BJ (cell line): Measurements from ENCODE around the gene HOGA1. TPM values are rescaled to one million over a fixed set of nuclear protein-coding genes. Genes with fewer than 3 reads are reported as not detected.
"Not testable (repeated sequence)": the region's sequence is repeated elsewhere in the genome, so short reads cannot be mapped to it uniquely, and the experiment has no call there.

Source experiments
- CTCF ChIA-PET: fragments of 350-600 bp; formaldehyde crosslinking; extraction: SDS; loops from one replicate; lab custom pipeline; 2021; ENCODE audit warnings: antibody characterized with exemption, inconsistent platforms; lab: Yijun Ruan, JAX
- POLR2A ChIA-PET: fragments of 300-600 bp; sonication (Branson Sonifier 250); formaldehyde crosslinking; extraction: SDS; loops from one replicate; lab custom pipeline; 2021; ENCODE audit warnings: antibody characterized with exemption; lab: Charles Lee
- DNase-seq: peaks from one replicate; pipeline ENCODE4 v3.0.0-alpha.2; 2011; ENCODE audit warnings: low read depth
- H3K27me3 ChIP-seq: 2 replicates; pipeline ENCODE4 v1.6.0; 2011; ENCODE audit warnings: low read length; ENCODE audit not compliant: control insufficient read depth, insufficient read depth
- H3K36me3 ChIP-seq: 2 replicates; pipeline ENCODE4 v1.5.1; 2011; ENCODE audit warnings: low read length; ENCODE audit not compliant: control insufficient read depth, insufficient read depth
- H3K4me3 ChIP-seq: 2 replicates; pipeline ENCODE4 v1.5.1; 2011; ENCODE audit warnings: low read depth, mild to moderate bottlenecking, control low read depth, low read length
- polyA plus RNA-seq: library from polyadenylated mRNA; depleted of rRNA; stranded (reverse); fragments of >200 nt; gene quantifications from 2 replicates; pipeline ENCODE4 v1.2.3, GENCODE V29; 2011
- TF ChIP-seq, protein P1 (sequence below): IDR thresholded peaks from 2 replicates; pipeline ENCODE4 v1.5.1; 2011; ENCODE audit warnings: low read depth, mild to moderate bottlenecking, control low read depth, inconsistent platforms, low read length, moderate library complexity; ENCODE audit not compliant: insufficient read depth

The HOGA1 gene
- polyA plus RNA-seq, 1 experiment = 0.17 TPM

GRCh38 chr10:97632949-97633884 is 49.0 kb downstream of the HOGA1 start, which contains the start of gene MORN4:
Gene MORN4, minus strand, starts transcription at chr10:97633500. Its CDS starts 13,847 bp downstream, at chr10:97619653.
- ChIA-PET CTCF (no interaction called here), POLR2A (no interaction called here)
- peak; percentile 39 for DNase-seq
- TF ChIP-seq, protein P1, sequence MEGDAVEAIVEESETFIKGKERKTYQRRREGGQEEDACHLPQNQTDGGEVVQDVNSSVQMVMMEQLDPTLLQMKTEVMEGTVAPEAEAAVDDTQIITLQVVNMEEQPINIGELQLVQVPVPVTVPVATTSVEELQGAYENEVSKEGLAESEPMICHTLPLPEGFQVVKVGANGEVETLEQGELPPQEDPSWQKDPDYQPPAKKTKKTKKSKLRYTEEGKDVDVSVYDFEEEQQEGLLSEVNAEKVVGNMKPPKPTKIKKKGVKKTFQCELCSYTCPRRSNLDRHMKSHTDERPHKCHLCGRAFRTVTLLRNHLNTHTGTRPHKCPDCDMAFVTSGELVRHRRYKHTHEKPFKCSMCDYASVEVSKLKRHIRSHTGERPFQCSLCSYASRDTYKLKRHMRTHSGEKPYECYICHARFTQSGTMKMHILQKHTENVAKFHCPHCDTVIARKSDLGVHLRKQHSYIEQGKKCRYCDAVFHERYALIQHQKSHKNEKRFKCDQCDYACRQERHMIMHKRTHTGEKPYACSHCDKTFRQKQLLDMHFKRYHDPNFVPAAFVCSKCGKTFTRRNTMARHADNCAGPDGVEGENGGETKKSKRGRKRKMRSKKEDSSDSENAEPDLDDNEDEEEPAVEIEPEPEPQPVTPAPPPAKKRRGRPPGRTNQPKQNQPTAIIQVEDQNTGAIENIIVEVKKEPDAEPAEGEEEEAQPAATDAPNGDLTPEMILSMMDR = no peak
- Histone ChIP-seq H3K4me3 (peak within 1 kb of the TSS; percentile 91), H3K36me3 (0 out of 2 replicates have a peak, but pooled peaks cover 1% of the 10 kb centered on the region), H3K27me3 (no peaks in the 10 kb centered on the region)

- Histone ChIP-seq H3K36me3 (0 out of 2 replicates have a peak, but pooled peaks cover 1% of the 10 kb centered on the region), H3K4me3 (peak overlapping the region; percentile 91), H3K27me3 (no peaks in the 10 kb centered on the region)
- TF ChIP-seq, protein P1 = no peak
- ChIA-PET POLR2A (no interaction called here), CTCF (no interaction called here)
- no peak for DNase-seq
Observed at GRCh38 chr10:97633921-97634320, 49.7 kb downstream of the HOGA1 start.

- Histone ChIP-seq H3K27me3 (no peaks in the 10 kb centered on the region), H3K36me3 (no peaks in the 10 kb centered on the region), H3K4me3 (no peak overlapping the region)
- TF ChIP-seq, protein P1 = no peak
- DNase-seq = no peak
- POLR2A ChIA-PET = no interaction called here
- CTCF ChIA-PET = interaction anchor here (0.6 kb wide), 1 partner anchor 61 kb away, joined by 3 read pairs; no protein-coding TSS in a partner anchor
Observed at GRCh38 chr10:97635577-97635976, 51.4 kb downstream of the HOGA1 start.

- POLR2A ChIA-PET, H3K27me3 ChIP-seq, H3K4me3 ChIP-seq, H3K36me3 ChIP-seq, DNase-seq: not testable (repeated sequence)
- CTCF ChIA-PET = interaction anchor here (0.6 to 1.0 kb wide), 6 partner anchors 15 to 86 kb away, joined by 3 to 5 read pairs (median 4); partner anchors contain the start of genes ANKRD2 and MARVELD1
Observed at GRCh38 chr10:97639090-97639489, 54.9 kb downstream of the HOGA1 start.

- peak; percentile 95 for DNase-seq
- H3K4me3 ChIP-seq = peak within 1 kb of the TSS; percentile 75
- no peaks in the 10 kb centered on the region for H3K36me3 ChIP-seq
- ChIA-PET CTCF (interaction anchor here (0.9 to 1.4 kb wide), 3 partner anchors 8 to 36 kb away, joined by 3 to 4 read pairs (median 3); no protein-coding TSS in a partner anchor), POLR2A (interaction anchor here (0.6 kb wide), 2 partner anchors 14 to 286 kb away, joined by 3 to 8 read pairs; no protein-coding TSS in a partner anchor)
- H3K27me3 ChIP-seq = no peaks in the 10 kb centered on the region
- TF ChIP-seq, protein P1 = no peak
Observed at GRCh38 chr10:97640174-97640867, 56.1 kb downstream of the HOGA1 start, which contains the start of gene PI4K2A. Gene PI4K2A, plus strand, starts transcription at chr10:97640671. Its CDS starts 72 bp downstream, at chr10:97640743.
